Astrocyte (in vitro differentiated cells and primary cell): ENCODE measurements around the gene STARD13. TPM values are rescaled to one million over a fixed set of nuclear protein-coding genes. Genes with fewer than 3 reads are reported as not detected.

ENCODE experiments used
- DNase-seq: peaks from one replicate; pipeline ENCODE4 v3.0.0-alpha.2; 2010; ENCODE audit warnings: low read depth
- FAIRE-seq: peaks from 2 replicates; lab custom pipeline; 2011; peaks lifted over from hg19 to GRCh38; lab: Jason Lieb, UNC
- H2AFZ ChIP-seq: 2 replicates; pipeline ENCODE4 v1.6.0; 2012; ENCODE audit warnings: low read depth, low read length, inconsistent platforms
- H3K27ac ChIP-seq: 2 replicates; pipeline ENCODE4 v1.5.1; 2011; ENCODE audit warnings: low read depth, low read length, inconsistent platforms
- H3K27me3 ChIP-seq: 2 replicates; pipeline ENCODE4 v1.6.0; 2011; ENCODE audit warnings: low read length, inconsistent platforms; ENCODE audit not compliant: insufficient read depth
- H3K36me3 ChIP-seq: 2 replicates; pipeline ENCODE4 v1.5.1; 2011; ENCODE audit warnings: low read length, inconsistent platforms; ENCODE audit not compliant: insufficient read depth
- H3K4me1 ChIP-seq: 2 replicates; pipeline ENCODE4 v1.5.1; 2011; ENCODE audit warnings: low read length, inconsistent platforms; ENCODE audit not compliant: insufficient read depth
- H3K4me2 ChIP-seq: 2 replicates; pipeline ENCODE4 v1.6.0; 2012; ENCODE audit warnings: low read length, inconsistent platforms
- H3K4me3 ChIP-seq: 2 replicates; pipeline ENCODE4 v1.5.1; 2011; ENCODE audit warnings: low read depth, mild to moderate bottlenecking, low read length, inconsistent platforms; ENCODE audit not compliant: insufficient read depth
- H3K79me2 ChIP-seq: 2 replicates; pipeline ENCODE4 v1.6.0; 2012; ENCODE audit warnings: mild to moderate bottlenecking, low read length, inconsistent platforms; ENCODE audit not compliant: insufficient read depth
- H3K9ac ChIP-seq: 2 replicates; pipeline ENCODE4 v1.6.0; 2012; ENCODE audit warnings: mild to moderate bottlenecking, low read length, inconsistent platforms
- H3K9me3 ChIP-seq: 2 replicates; pipeline ENCODE4 v1.5.1; 2012; ENCODE audit warnings: low read depth, mild to moderate bottlenecking, low read length, inconsistent platforms; ENCODE audit not compliant: insufficient read depth
- H4K20me1 ChIP-seq: 2 replicates; pipeline ENCODE4 v1.6.0; 2012; ENCODE audit warnings: low read length, inconsistent platforms; ENCODE audit not compliant: insufficient read depth
- H3K27ac Mint-ChIP-seq: one replicate; pipeline ENCODE4 v1.8.0; 2021; ENCODE audit warnings: mild to moderate bottlenecking, mixed read lengths; ENCODE audit not compliant: unreplicated experiment
- H3K27me3 Mint-ChIP-seq: one replicate; pipeline ENCODE4 v1.8.0; 2021; ENCODE audit warnings: low read depth, mixed read lengths; ENCODE audit not compliant: unreplicated experiment
- H3K36me3 Mint-ChIP-seq: one replicate; pipeline ENCODE4 v1.8.0; 2021; ENCODE audit warnings: low read depth, mixed read lengths; ENCODE audit not compliant: unreplicated experiment
- H3K4me1 Mint-ChIP-seq: one replicate; pipeline ENCODE4 v1.8.0; 2021; ENCODE audit warnings: low read depth, mixed read lengths; ENCODE audit not compliant: unreplicated experiment
- H3K4me3 Mint-ChIP-seq: one replicate; pipeline ENCODE4 v1.8.0; 2021; ENCODE audit warnings: mild to moderate bottlenecking, moderate library complexity, mixed read lengths; ENCODE audit not compliant: unreplicated experiment
- H3K9me3 Mint-ChIP-seq: one replicate; pipeline ENCODE4 v1.8.0; 2021; ENCODE audit warnings: mild to moderate bottlenecking, mixed read lengths; ENCODE audit not compliant: unreplicated experiment
- EZH2 ChIP-seq: IDR thresholded peaks from 2 replicates; pipeline ENCODE4 v1.6.1; 2012; ENCODE audit warnings: mild to moderate bottlenecking, low read length, inconsistent platforms; ENCODE audit not compliant: insufficient read depth
- total RNA-seq: library from RNA; stranded (reverse); gene quantifications from 2 replicates; pipeline ENCODE4 v1.2.1, GENCODE V29; 2021
- TF ChIP-seq, protein P1 (sequence below): IDR thresholded peaks from 2 replicates; pipeline ENCODE4 v1.5.1; 2011; ENCODE audit warnings: low read depth, mild to moderate bottlenecking, inconsistent platforms, low read length, moderate library complexity; ENCODE audit not compliant: insufficient read depth

Gene STARD13
- total RNA-seq, 1 donor from 2014 or later: 30.1 TPM

DNA sequence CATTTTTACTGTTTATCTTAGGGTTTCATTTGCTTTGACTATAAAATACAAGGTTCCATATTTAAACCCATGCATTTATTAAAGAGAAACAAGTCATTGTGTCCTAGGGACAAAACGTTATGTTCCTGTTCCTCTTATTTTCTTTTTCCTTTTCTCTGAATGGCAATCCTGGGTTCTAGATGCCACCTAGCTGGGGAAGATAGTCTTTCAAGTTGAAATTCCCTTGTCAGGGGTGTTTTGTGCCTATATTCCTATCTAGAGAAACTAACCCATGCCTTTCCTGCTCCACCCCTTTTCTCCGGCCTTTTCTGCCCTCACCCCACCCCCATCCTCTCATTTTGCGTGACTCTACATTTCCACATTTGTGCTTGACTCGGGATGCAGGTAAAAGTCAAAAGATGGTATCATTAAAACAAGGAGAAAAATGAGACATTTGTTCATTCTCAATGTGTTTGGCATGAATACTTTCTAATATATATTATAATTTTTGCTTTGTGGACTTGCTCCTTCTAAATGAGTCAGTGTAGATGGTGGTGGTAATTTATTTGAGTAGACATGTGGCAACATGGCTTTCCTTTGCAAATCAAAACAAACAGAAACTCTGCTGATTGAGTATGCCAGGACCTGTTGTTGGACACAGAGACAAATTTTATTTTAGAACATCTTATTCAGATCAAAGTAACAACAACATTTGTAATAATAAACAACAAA is 26.8 kb upstream of the STARD13 start:
- Mint-ChIP-seq H3K27me3 (no peaks in the 10 kb centered on the region), H3K36me3 (no peaks in the 10 kb centered on the region), H3K27ac (no peak overlapping the region), H3K4me1 (peaks cover 9% of the 10 kb centered on the region), H3K4me3 (no peak overlapping the region), H3K9me3 (peaks cover 2% of the 10 kb centered on the region)
- no peak overlapping the region for H3K4me2 ChIP-seq
- TF ChIP-seq, protein P1, sequence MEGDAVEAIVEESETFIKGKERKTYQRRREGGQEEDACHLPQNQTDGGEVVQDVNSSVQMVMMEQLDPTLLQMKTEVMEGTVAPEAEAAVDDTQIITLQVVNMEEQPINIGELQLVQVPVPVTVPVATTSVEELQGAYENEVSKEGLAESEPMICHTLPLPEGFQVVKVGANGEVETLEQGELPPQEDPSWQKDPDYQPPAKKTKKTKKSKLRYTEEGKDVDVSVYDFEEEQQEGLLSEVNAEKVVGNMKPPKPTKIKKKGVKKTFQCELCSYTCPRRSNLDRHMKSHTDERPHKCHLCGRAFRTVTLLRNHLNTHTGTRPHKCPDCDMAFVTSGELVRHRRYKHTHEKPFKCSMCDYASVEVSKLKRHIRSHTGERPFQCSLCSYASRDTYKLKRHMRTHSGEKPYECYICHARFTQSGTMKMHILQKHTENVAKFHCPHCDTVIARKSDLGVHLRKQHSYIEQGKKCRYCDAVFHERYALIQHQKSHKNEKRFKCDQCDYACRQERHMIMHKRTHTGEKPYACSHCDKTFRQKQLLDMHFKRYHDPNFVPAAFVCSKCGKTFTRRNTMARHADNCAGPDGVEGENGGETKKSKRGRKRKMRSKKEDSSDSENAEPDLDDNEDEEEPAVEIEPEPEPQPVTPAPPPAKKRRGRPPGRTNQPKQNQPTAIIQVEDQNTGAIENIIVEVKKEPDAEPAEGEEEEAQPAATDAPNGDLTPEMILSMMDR: no peak
- TF ChIP-seq EZH2: no peak
- no peaks in the 10 kb centered on the region for H3K36me3 ChIP-seq
- no peak for DNase-seq
- no peak overlapping the region for H3K4me3 ChIP-seq
- no peak overlapping the region for H3K9ac ChIP-seq
- FAIRE-seq: no peak
- H3K9me3 ChIP-seq: no peaks in the 10 kb centered on the region
- no peaks in the 10 kb centered on the region for H3K27me3 ChIP-seq
- H3K27ac ChIP-seq: no peak overlapping the region
- H3K79me2 ChIP-seq: no peaks in the 10 kb centered on the region
- no peaks in the 10 kb centered on the region for H4K20me1 ChIP-seq
- no peaks in the 10 kb centered on the region for H3K4me1 ChIP-seq
- no peak overlapping the region for H2AFZ ChIP-seq

DNA sequence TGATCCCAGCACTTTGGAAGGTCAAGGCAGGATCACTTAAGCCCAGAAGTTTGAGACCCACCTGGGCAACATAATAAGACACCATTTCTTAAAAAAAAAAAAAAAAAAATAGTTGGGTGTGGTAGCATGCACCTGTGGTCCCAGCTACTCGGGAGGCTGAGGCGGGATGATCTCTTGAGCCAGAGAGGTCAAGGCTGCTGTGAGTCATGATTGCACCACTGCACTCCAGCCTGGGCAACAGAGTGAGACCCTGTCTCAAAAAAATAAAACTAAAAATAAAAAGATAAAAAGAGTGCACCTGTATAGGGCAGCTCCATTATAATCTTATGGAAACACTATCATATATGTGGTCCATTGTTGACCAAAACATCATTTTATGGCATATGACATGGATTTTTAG is 25.5 kb upstream of the STARD13 start:
- Histone ChIP-seq H3K36me3 (no peaks in the 10 kb centered on the region), H4K20me1 (no peaks in the 10 kb centered on the region), H3K9me3 (no peaks in the 10 kb centered on the region), H2AFZ (no peak overlapping the region), H3K9ac (no peak overlapping the region), H3K27ac (no peak overlapping the region), H3K79me2 (no peaks in the 10 kb centered on the region), H3K4me3 (no peak overlapping the region), H3K27me3 (no peaks in the 10 kb centered on the region), H3K4me1 (no peaks in the 10 kb centered on the region), H3K4me2 (no peak overlapping the region)
- TF ChIP-seq EZH2: no peak
- TF ChIP-seq, protein P1: no peak
- FAIRE-seq (no peak), DNase-seq (no peak)
- Mint-ChIP-seq H3K27ac (no peak overlapping the region), H3K9me3 (peaks cover 9% of the 10 kb centered on the region), H3K36me3 (peaks cover 2% of the 10 kb centered on the region), H3K4me1 (peaks cover 2% of the 10 kb centered on the region), H3K27me3 (no peaks in the 10 kb centered on the region), H3K4me3 (no peak overlapping the region)
